CD4-positive, alpha-beta T cell (primary cell): ENCODE results near the gene MAPKAP1. TPM values are rescaled to one million over a fixed set of nuclear protein-coding genes. Genes with fewer than 3 reads are reported as not detected.

ENCODE experiments used
- ATAC-seq: fragments of 200-7000 bp; cut with Tn5 transposase; one replicate; pipeline ENCODE4 v1.10.0; 2022; ENCODE audit warnings: mild to moderate bottlenecking; ENCODE audit not compliant: poor library complexity
- CTCF ChIA-PET: fragments of 350-600 bp; sonication (Branson Sonifier 250); formaldehyde crosslinking; loops from one replicate; lab custom pipeline; 2021; ENCODE audit warnings: antibody characterized with exemption, inconsistent platforms; lab: Charles Lee
- POLR2A ChIA-PET: fragments of 350-600 bp; sonication (Branson Sonifier 250); formaldehyde crosslinking; loops from one replicate; lab custom pipeline; 2021; ENCODE audit warnings: antibody characterized with exemption, inconsistent platforms; lab: Charles Lee
- DNase-seq, 14 experiments: peaks; one replicate each; pipeline ENCODE4 v3.0.0-alpha.2; 2013 to 2020; ENCODE audit warnings: mixed read lengths in 2 of 14
- H3K27ac ChIP-seq, 2 donors: one replicate each; pipeline versions ENCODE4 v1.5.1 to v1.7.0; 2013; ENCODE audit warnings: low read length in 2 of 2, low read depth in 1 of 2, mild to moderate bottlenecking in 1 of 2
- H3K27me3 ChIP-seq, 2 experiments: 1 replicate in 1 of 2; 2 replicates in 1 of 2; pipeline versions ENCODE4 v1.6.1 to v1.7.0; 2013; ENCODE audit warnings: low read length in 2 of 2, control low read depth in 1 of 2, mild to moderate bottlenecking in 1 of 2, moderate library complexity in 1 of 2; ENCODE audit not compliant: insufficient read depth in 2 of 2, control insufficient read depth in 1 of 2
- H3K36me3 ChIP-seq: one replicate; pipeline ENCODE4 v1.6.1; 2013; ENCODE audit warnings: low read length, control low read depth; ENCODE audit not compliant: insufficient read depth
- H3K4me1 ChIP-seq: one replicate; pipeline ENCODE4 v1.6.1; 2013; ENCODE audit warnings: low read length, control low read depth; ENCODE audit not compliant: insufficient read depth
- H3K4me3 ChIP-seq: one replicate; pipeline ENCODE4 v1.5.1; 2013; ENCODE audit warnings: mild to moderate bottlenecking, low read length, moderate library complexity
- H3K9me3 ChIP-seq, 2 experiments: 1 replicate in 1 of 2; 2 replicates in 1 of 2; pipeline versions ENCODE4 v1.6.1 to v1.7.0; 2013; ENCODE audit warnings: low read length in 2 of 2, mild to moderate bottlenecking in 2 of 2, control low read depth in 1 of 2, moderate library complexity in 1 of 2; ENCODE audit not compliant: control insufficient read depth in 1 of 2, insufficient read depth in 1 of 2
- H3K27ac Mint-ChIP-seq: one replicate; pipeline ENCODE4 v1.8.0; 2020; ENCODE audit warnings: mixed read lengths
- H3K27me3 Mint-ChIP-seq: one replicate; pipeline ENCODE4 v1.8.0; 2021; ENCODE audit warnings: mixed read lengths
- H3K36me3 Mint-ChIP-seq: one replicate; pipeline ENCODE4 v1.8.0; 2021; ENCODE audit warnings: low read depth, mixed read lengths
- H3K4me1 Mint-ChIP-seq: one replicate; pipeline ENCODE4 v1.8.0; 2021; ENCODE audit warnings: low read depth, mixed read lengths
- H3K4me3 Mint-ChIP-seq: one replicate; pipeline ENCODE4 v1.8.0; 2020; ENCODE audit warnings: mild to moderate bottlenecking, mixed read lengths
- H3K9me3 Mint-ChIP-seq: one replicate; pipeline ENCODE4 v1.8.0; 2020; ENCODE audit warnings: mixed read lengths
- intact Hi-C, 2 experiments: fragments of 100-400 bp; cut with DNase I in 1 of 2; cut with micrococcal nuclease in 1 of 2; formaldehyde crosslinking; loops; one replicate each; pipeline versions ENCODE4 v1.15.1 to v1.9.0; 2023 to 2025; cut with DNase I, micrococcal nuclease
- total RNA-seq, 174 experiments: library from RNA in 2 of 174; stranded (reverse) in 2 of 174; gene quantifications; one replicate each; pipeline ENCODE4 v1.2.3 and lab custom pipeline; 2021 to 2026
- TF ChIP-seq, protein P1 (sequence below): fragments of 200-600 bp; IDR thresholded peaks from one replicate; pipeline ENCODE4 v1.8.0; 2022; ENCODE audit warnings: antibody characterized with exemption, mild to moderate bottlenecking

Gene MAPKAP1
- total RNA-seq, 2 experiments from 2014 or later, result 40.3 to 44.9 TPM

DNA sequence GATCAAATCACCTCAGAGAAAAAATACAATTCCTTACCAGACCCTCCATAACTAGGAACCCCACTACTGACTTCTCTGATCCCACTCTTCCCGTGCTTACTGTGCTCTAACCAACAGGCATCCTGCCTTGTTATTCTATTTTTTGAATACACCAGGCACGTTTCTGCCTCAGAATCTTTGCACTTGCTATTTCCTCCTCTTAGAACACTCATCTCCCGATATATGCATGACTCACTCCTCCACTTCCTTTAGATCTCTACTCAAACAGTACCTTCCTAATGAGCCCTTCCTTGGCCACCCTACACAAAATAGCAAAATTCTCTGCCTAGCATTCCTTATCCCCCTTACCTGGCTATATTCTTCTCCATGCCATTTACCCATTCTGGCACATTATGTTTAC is 43.9 kb downstream of the MAPKAP1 start:
- Histone ChIP-seq H3K4me1 (peaks cover 4% of the 10 kb centered on the region), H3K27me3 (no peaks in the 10 kb centered on the region), H3K36me3 (peaks cover 4% of the 10 kb centered on the region), H3K27ac (no peak overlapping the region), H3K9me3 (no peaks in the 10 kb centered on the region), H3K4me3 (no peak overlapping the region)
- Mint-ChIP-seq H3K27ac (no peak overlapping the region), H3K27me3 (no peaks in the 10 kb centered on the region), H3K4me1 (peaks cover 7% of the 10 kb centered on the region), H3K36me3 (peaks cover 40% of the 10 kb centered on the region), H3K9me3 (no peaks in the 10 kb centered on the region), H3K4me3 (no peak overlapping the region)
- DNase-seq (peak in 4 of 14 experiments; percentile 5 to 36 (median 22)), ATAC-seq (no peak)
- TF ChIP-seq, protein P1, sequence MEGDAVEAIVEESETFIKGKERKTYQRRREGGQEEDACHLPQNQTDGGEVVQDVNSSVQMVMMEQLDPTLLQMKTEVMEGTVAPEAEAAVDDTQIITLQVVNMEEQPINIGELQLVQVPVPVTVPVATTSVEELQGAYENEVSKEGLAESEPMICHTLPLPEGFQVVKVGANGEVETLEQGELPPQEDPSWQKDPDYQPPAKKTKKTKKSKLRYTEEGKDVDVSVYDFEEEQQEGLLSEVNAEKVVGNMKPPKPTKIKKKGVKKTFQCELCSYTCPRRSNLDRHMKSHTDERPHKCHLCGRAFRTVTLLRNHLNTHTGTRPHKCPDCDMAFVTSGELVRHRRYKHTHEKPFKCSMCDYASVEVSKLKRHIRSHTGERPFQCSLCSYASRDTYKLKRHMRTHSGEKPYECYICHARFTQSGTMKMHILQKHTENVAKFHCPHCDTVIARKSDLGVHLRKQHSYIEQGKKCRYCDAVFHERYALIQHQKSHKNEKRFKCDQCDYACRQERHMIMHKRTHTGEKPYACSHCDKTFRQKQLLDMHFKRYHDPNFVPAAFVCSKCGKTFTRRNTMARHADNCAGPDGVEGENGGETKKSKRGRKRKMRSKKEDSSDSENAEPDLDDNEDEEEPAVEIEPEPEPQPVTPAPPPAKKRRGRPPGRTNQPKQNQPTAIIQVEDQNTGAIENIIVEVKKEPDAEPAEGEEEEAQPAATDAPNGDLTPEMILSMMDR, result no peak
- CTCF ChIA-PET, result interaction anchor here (1.9 kb wide), 1 partner anchor 255 kb away, joined by 5 read pairs; no protein-coding TSS in a partner anchor
- POLR2A ChIA-PET, result no interaction called here
- intact Hi-C loops, result no loop called here

- no peak overlapping the region for H3K27ac Mint-ChIP-seq
- TF ChIP-seq, protein P1, result no peak
- peaks cover 7% of the 10 kb centered on the region for H3K4me1 Mint-ChIP-seq
- ChIA-PET POLR2A (no interaction called here), CTCF (no interaction called here)
- DNase-seq (no peak), ATAC-seq (no peak)
- H3K4me3 Mint-ChIP-seq, result no peak overlapping the region
- no peaks in the 10 kb centered on the region for H3K9me3 Mint-ChIP-seq
- Histone ChIP-seq H3K4me1 (peaks cover 4% of the 10 kb centered on the region), H3K27me3 (no peaks in the 10 kb centered on the region), H3K4me3 (no peak overlapping the region), H3K27ac (no peak overlapping the region), H3K9me3 (no peaks in the 10 kb centered on the region), H3K36me3 (peaks cover 13% of the 10 kb centered on the region)
- intact Hi-C loops, result no loop called here
- H3K36me3 Mint-ChIP-seq, result peaks cover 45% of the 10 kb centered on the region
- H3K27me3 Mint-ChIP-seq, result no peaks in the 10 kb centered on the region
These were observed 46.5 kb downstream of the MAPKAP1 start for GRCh38 chr9:125660557-125660956.

GRCh38 chr9:125659954-125660353 is 47.1 kb downstream of the MAPKAP1 start:
- Mint-ChIP-seq H3K27ac (no peak overlapping the region), H3K27me3 (no peaks in the 10 kb centered on the region), H3K4me1 (peaks cover 7% of the 10 kb centered on the region), H3K36me3 (peaks cover 39% of the 10 kb centered on the region), H3K9me3 (no peaks in the 10 kb centered on the region), H3K4me3 (no peak overlapping the region)
- Histone ChIP-seq H3K36me3 (peaks cover 13% of the 10 kb centered on the region), H3K9me3 (no peaks in the 10 kb centered on the region), H3K4me1 (peaks cover 4% of the 10 kb centered on the region), H3K4me3 (no peak overlapping the region), H3K27me3 (no peaks in the 10 kb centered on the region), H3K27ac (no peak overlapping the region)
- peak in 1 of 14 experiments; percentile 33 for DNase-seq
- ChIA-PET CTCF (no interaction called here), POLR2A (no interaction called here)
- TF ChIP-seq, protein P1, result no peak
- intact Hi-C loops, result no loop called here
- no peak for ATAC-seq
